SK-N-SH treated with all-trans-retinoic acid at 6 μM for 48 hours (cell line): ENCODE measurements around the gene USHBP1.

Experiments
- ATAC-seq: fragments of 200-7000 bp; cut with Tn5 transposase; 3 replicates; pipeline ENCODE4 v1.9.1; 2020; ENCODE audit warnings: mild to moderate bottlenecking, moderate library complexity
- CREB5 ChIP-seq: fragments of 250-450 bp; sonication (Bioruptor Pico); IDR thresholded peaks from 2 replicates; pipeline ENCODE4 v1.5.1; 2020; ENCODE audit warnings: low read depth, mild to moderate bottlenecking, moderate library complexity
- CSDC2 ChIP-seq: fragments of 250-450 bp; sonication (Bioruptor Pico); IDR thresholded peaks from 2 replicates; pipeline ENCODE4 v1.5.0; 2020; ENCODE audit warnings: mild to moderate bottlenecking, moderate library complexity
- GLIS3 ChIP-seq: fragments of 250-450 bp; sonication (Bioruptor Pico); IDR thresholded peaks from 2 replicates; pipeline ENCODE4 v1.5.0; 2020; ENCODE audit warnings: mild to moderate bottlenecking, moderate library complexity
- ISL1 ChIP-seq: fragments of 250-450 bp; sonication (Bioruptor Pico); IDR thresholded peaks from 2 replicates; pipeline ENCODE4 v2.1.2; 2022; ENCODE audit warnings: mild to moderate bottlenecking, moderate library complexity
- OSR1 ChIP-seq: fragments of 250-450 bp; sonication (Bioruptor Pico); IDR thresholded peaks from 2 replicates; pipeline ENCODE4 v1.8.0; 2022; ENCODE audit warnings: moderate library complexity, mild to moderate bottlenecking, inconsistent platforms
- PPARA ChIP-seq: fragments of 250-450 bp; sonication (Bioruptor Pico); IDR thresholded peaks from 2 replicates; pipeline ENCODE4 v1.5.0; 2020; ENCODE audit warnings: mild to moderate bottlenecking, borderline replicate concordance
- RARB ChIP-seq: fragments of 250-450 bp; sonication (Bioruptor Pico); IDR thresholded peaks from 2 replicates; pipeline ENCODE4 v1.8.0; 2021; ENCODE audit warnings: mild to moderate bottlenecking, moderate library complexity
- SNAI2 ChIP-seq: fragments of 250-450 bp; sonication (Bioruptor Pico); IDR thresholded peaks from 2 replicates; pipeline ENCODE4 v1.5.0; 2020; ENCODE audit warnings: mild to moderate bottlenecking, moderate library complexity
- TCF4 ChIP-seq: fragments of 250-450 bp; sonication (Bioruptor Pico); IDR thresholded peaks from 2 replicates; pipeline ENCODE4 v1.8.0; 2021; ENCODE audit warnings: mild to moderate bottlenecking, moderate library complexity, borderline replicate concordance
- TOX ChIP-seq: fragments of 250-450 bp; sonication (Bioruptor Pico); IDR thresholded peaks from 2 replicates; pipeline ENCODE4 v1.8.0; 2021; ENCODE audit warnings: mild to moderate bottlenecking, moderate library complexity, borderline replicate concordance
- TSHZ2 ChIP-seq: fragments of 250-450 bp; sonication (Bioruptor Pico); IDR thresholded peaks from 2 replicates; pipeline ENCODE4 v1.5.0; 2020; ENCODE audit warnings: mild to moderate bottlenecking, moderate library complexity
- ZC3H10 ChIP-seq: fragments of 250-450 bp; sonication (Bioruptor Pico); IDR thresholded peaks from 2 replicates; pipeline ENCODE4 v1.5.1; 2021; ENCODE audit warnings: mild to moderate bottlenecking, moderate library complexity
- ZFP3 ChIP-seq: fragments of 250-450 bp; sonication (Bioruptor Pico); IDR thresholded peaks from 2 replicates; pipeline ENCODE4 v1.5.0; 2020; ENCODE audit warnings: mild to moderate bottlenecking, moderate library complexity
- ZFP30 ChIP-seq: fragments of 450-650 bp; formaldehyde crosslinking; IDR thresholded peaks from 2 replicates; pipeline ENCODE4 v1.5.0; 2022; ENCODE audit warnings: mild to moderate bottlenecking, moderate library complexity
- ZNF565 ChIP-seq: fragments of 450-650 bp; formaldehyde crosslinking; conservative IDR thresholded peaks from 2 replicates; pipeline ENCODE4 v1.5.0; 2020; ENCODE audit warnings: low read depth, mild to moderate bottlenecking, moderate library complexity
- ZNF70 ChIP-seq: fragments of 450-650 bp; formaldehyde crosslinking; IDR thresholded peaks from 2 replicates; pipeline ENCODE4 v1.5.0; 2020; ENCODE audit warnings: mild to moderate bottlenecking, moderate library complexity
- TF ChIP-seq, protein P1 (sequence below): fragments of 250-450 bp; sonication (Bioruptor Pico); IDR thresholded peaks from 2 replicates; pipeline ENCODE4 v1.8.0; 2021; ENCODE audit warnings: low read depth, mild to moderate bottlenecking, moderate library complexity, borderline replicate concordance
- TF ChIP-seq, protein P2 (sequence below): fragments of 250-450 bp; sonication (Bioruptor Pico); IDR thresholded peaks from 2 replicates; pipeline ENCODE4 v1.8.0; 2020; ENCODE audit warnings: mild to moderate bottlenecking, moderate library complexity, borderline replicate concordance
- TF ChIP-seq, protein P3 (sequence below): fragments of 250-450 bp; sonication (Bioruptor Pico); IDR thresholded peaks from 2 replicates; pipeline ENCODE4 v1.5.1; 2021; ENCODE audit warnings: mild to moderate bottlenecking, moderate library complexity

The USHBP1 gene

GRCh38 chr19:17216058-17216670 lies 48.4 kb downstream of the USHBP1 start:
- no peak for ATAC-seq
- TF ChIP-seq RARB (no peak), ZFP3 (CRISPR knock-in tag) (peak; percentile 97)

GRCh38 chr19:17215127-17215971 lies 49.2 kb downstream of the USHBP1 start, which contains the start of gene USE1:
TSS of gene USE1 (plus strand) at chr19:17215357. CDS start at chr19:17215406, 49 bp downstream.
- peak; percentile 23; the same call in 1 of the 2 replicates for TF ChIP-seq TSHZ2
- TF ChIP-seq ZFP3 (CRISPR knock-in tag) = 0 out of 2 replicates have a peak, but pooled peaks have one; percentile 12
- TF ChIP-seq GLIS3 (CRISPR knock-in tag) = no peak
- no peak for TF ChIP-seq CSDC2 (CRISPR knock-in tag)
- no peak for TF ChIP-seq SNAI2 (CRISPR knock-in tag)
- TF ChIP-seq ZNF70 (CRISPR knock-in tag) = peak; percentile 26; the same call in 1 of the 2 replicates
- 0 out of 2 replicates have a peak, but pooled peaks have one; percentile 29 for TF ChIP-seq PPARA (CRISPR knock-in tag)
- peak; percentile 26; the same call in 1 of the 2 replicates for TF ChIP-seq RARB
- TF ChIP-seq, protein P1, sequence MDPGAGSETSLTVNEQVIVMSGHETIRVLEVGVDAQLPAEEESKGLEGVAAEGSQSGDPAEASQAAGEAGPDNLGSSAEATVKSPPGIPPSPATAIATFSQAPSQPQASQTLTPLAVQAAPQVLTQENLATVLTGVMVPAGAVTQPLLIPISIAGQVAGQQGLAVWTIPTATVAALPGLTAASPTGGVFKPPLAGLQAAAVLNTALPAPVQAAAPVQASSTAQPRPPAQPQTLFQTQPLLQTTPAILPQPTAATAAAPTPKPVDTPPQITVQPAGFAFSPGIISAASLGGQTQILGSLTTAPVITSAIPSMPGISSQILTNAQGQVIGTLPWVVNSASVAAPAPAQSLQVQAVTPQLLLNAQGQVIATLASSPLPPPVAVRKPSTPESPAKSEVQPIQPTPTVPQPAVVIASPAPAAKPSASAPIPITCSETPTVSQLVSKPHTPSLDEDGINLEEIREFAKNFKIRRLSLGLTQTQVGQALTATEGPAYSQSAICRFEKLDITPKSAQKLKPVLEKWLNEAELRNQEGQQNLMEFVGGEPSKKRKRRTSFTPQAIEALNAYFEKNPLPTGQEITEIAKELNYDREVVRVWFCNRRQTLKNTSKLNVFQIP = 0 out of 2 replicates have a peak, but pooled peaks have one; percentile 12
- no peak for TF ChIP-seq OSR1 (CRISPR knock-in tag)
- TF ChIP-seq ZNF565 = 0 out of 2 replicates have a peak, but pooled peaks have one; percentile 26
- TF ChIP-seq ZC3H10 (CRISPR knock-in tag) = 0 out of 2 replicates have a peak, but pooled peaks have one; percentile 7
- no peak for TF ChIP-seq ZFP30 (CRISPR knock-in tag)
- TF ChIP-seq, protein P2, sequence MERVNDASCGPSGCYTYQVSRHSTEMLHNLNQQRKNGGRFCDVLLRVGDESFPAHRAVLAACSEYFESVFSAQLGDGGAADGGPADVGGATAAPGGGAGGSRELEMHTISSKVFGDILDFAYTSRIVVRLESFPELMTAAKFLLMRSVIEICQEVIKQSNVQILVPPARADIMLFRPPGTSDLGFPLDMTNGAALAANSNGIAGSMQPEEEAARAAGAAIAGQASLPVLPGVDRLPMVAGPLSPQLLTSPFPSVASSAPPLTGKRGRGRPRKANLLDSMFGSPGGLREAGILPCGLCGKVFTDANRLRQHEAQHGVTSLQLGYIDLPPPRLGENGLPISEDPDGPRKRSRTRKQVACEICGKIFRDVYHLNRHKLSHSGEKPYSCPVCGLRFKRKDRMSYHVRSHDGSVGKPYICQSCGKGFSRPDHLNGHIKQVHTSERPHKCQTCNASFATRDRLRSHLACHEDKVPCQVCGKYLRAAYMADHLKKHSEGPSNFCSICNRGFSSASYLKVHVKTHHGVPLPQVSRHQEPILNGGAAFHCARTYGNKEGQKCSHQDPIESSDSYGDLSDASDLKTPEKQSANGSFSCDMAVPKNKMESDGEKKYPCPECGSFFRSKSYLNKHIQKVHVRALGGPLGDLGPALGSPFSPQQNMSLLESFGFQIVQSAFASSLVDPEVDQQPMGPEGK (CRISPR knock-in tag) = 0 out of 2 replicates have a peak, but pooled peaks have one; percentile 47
- TF ChIP-seq, all 23 proteins: peak for 9
- peak; percentile 94 for ATAC-seq

DNA sequence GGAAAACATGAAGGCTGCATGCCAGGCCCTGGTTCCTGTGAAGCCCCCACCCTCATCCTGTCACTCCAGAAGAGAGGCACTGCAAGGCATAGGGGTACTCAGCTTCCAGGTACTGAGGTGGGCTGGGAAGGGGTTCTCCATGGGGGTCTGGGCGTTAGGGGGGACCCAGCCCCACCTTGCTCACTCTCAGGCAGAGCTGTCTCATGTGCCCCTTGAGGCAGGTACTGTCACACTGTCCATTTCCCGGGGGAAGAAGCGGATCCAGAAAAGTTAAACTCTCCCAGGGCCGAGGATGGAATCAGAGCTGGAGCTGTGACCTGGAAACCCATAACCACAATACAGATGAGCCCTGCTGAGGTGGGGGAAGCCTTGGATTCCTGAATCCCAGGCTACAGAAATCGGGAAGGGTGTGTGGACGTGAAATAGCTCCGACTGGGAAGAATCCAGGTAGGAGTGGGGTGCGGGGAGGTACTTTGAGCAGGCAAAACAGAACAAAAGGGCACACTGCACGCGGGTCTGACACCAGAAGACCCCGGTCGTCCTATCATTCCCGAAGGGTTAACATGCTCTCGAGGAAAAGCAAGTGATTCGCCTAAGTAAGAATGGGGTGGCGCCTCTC lies 49.9 kb downstream of the USHBP1 start:
- no peak for ATAC-seq

More for the DNA sequence above, 49.9 kb downstream of the USHBP1 start:
- TF ChIP-seq CREB5 (CRISPR knock-in tag) = no peak
- no peak for TF ChIP-seq ZNF565
- no peak for TF ChIP-seq TCF4 (CRISPR knock-in tag)
- no peak for TF ChIP-seq PPARA (CRISPR knock-in tag)
- TF ChIP-seq TOX (CRISPR knock-in tag) = no peak
- TF ChIP-seq ISL1 (CRISPR knock-in tag) = no peak
- TF ChIP-seq, protein P3, sequence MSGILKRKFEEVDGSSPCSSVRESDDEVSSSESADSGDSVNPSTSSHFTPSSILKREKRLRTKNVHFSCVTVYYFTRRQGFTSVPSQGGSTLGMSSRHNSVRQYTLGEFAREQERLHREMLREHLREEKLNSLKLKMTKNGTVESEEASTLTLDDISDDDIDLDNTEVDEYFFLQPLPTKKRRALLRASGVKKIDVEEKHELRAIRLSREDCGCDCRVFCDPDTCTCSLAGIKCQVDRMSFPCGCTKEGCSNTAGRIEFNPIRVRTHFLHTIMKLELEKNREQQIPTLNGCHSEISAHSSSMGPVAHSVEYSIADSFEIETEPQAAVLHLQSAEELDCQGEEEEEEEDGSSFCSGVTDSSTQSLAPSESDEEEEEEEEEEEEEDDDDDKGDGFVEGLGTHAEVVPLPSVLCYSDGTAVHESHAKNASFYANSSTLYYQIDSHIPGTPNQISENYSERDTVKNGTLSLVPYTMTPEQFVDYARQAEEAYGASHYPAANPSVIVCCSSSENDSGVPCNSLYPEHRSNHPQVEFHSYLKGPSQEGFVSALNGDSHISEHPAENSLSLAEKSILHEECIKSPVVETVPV (CRISPR knock-in tag) = no peak
- TF ChIP-seq, all 23 proteins: peak for 0
